Breast epithelium (tissue), 3 donors: ENCODE data around the gene COL23A1.

Experiments used
- POLR2AphosphoS5 ChIP-seq, 3 donors: sonication (generic); formaldehyde crosslinking; IDR thresholded peaks; one replicate each; pipeline ENCODE4 v1.6.1; 2017; ENCODE audit warnings: antibody characterized with exemption in 3 of 3
- TF ChIP-seq, protein P1 (sequence below), 3 donors: fragments of 450-650 bp; IDR thresholded peaks; one replicate each; pipeline ENCODE4 v1.5.1; 2016 to 2017; ENCODE audit warnings: antibody characterized with exemption in 3 of 3, mild to moderate bottlenecking in 3 of 3, moderate library complexity in 3 of 3

DNA sequence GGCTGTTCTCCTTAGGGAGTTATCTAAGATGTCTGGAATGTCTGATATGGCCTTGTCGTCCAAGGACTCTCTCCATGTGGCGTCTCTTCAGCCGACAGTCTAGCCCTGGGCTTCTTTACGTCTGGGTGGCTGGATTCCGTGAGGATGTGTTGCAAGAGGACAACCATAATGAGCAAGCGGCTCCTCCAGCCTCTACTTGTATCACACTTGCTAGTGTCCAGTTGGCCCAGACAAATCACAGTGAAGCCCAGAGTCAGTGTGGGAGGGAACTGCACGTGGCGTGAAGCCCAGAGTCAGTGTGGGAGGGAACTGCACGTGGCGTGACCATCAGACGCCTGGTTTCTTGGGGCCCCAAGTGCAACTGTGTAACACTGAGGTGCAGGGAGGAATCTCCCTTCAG is 61.1 kb downstream of the COL23A1 start:
- TF ChIP-seq, protein P1, sequence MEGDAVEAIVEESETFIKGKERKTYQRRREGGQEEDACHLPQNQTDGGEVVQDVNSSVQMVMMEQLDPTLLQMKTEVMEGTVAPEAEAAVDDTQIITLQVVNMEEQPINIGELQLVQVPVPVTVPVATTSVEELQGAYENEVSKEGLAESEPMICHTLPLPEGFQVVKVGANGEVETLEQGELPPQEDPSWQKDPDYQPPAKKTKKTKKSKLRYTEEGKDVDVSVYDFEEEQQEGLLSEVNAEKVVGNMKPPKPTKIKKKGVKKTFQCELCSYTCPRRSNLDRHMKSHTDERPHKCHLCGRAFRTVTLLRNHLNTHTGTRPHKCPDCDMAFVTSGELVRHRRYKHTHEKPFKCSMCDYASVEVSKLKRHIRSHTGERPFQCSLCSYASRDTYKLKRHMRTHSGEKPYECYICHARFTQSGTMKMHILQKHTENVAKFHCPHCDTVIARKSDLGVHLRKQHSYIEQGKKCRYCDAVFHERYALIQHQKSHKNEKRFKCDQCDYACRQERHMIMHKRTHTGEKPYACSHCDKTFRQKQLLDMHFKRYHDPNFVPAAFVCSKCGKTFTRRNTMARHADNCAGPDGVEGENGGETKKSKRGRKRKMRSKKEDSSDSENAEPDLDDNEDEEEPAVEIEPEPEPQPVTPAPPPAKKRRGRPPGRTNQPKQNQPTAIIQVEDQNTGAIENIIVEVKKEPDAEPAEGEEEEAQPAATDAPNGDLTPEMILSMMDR (IDR thresholded peaks at IDR 0.05), result no peak
- TF ChIP-seq POLR2AphosphoS5 (IDR thresholded peaks at IDR 0.05), result no peak
